Fibroblast of mammary gland (primary cell): ENCODE results near the gene GRID2.

Experiments used
- DNase-seq: peaks from one replicate; pipeline ENCODE4 v3.0.0-alpha.2; 2010; ENCODE audit warnings: low read depth
- H3K4me3 ChIP-seq: 2 replicates; pipeline ENCODE4 v1.5.1; 2011; ENCODE audit warnings: low read depth, mild to moderate bottlenecking, low read length, moderate library complexity; ENCODE audit not compliant: control insufficient read depth
- TF ChIP-seq, protein P1 (sequence below): conservative IDR thresholded peaks from 2 replicates; pipeline ENCODE4 v1.5.1; 2011; ENCODE audit warnings: low read depth, low read length, inconsistent platforms; ENCODE audit not compliant: control insufficient read depth, insufficient read depth

The GRID2 gene

DNA sequence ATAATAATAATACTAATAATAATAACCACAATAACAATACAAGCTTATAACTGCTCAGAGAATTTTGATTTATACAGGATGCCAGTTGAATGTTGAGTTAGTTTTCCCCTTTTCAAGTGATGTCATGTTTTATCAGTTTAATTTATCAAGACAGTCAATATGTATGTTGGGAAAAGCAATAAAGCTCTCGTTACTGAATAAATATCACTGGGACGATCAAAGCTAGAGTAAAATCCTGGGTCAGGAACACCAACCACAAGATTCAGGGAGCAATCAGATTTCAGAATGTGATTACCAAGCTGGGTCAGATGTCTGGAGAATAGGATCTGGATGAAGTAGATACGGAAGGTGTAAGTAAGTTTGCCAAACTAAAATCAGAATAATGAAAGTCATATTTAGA is 179.6 kb downstream of the GRID2 start:
- TF ChIP-seq, protein P1, sequence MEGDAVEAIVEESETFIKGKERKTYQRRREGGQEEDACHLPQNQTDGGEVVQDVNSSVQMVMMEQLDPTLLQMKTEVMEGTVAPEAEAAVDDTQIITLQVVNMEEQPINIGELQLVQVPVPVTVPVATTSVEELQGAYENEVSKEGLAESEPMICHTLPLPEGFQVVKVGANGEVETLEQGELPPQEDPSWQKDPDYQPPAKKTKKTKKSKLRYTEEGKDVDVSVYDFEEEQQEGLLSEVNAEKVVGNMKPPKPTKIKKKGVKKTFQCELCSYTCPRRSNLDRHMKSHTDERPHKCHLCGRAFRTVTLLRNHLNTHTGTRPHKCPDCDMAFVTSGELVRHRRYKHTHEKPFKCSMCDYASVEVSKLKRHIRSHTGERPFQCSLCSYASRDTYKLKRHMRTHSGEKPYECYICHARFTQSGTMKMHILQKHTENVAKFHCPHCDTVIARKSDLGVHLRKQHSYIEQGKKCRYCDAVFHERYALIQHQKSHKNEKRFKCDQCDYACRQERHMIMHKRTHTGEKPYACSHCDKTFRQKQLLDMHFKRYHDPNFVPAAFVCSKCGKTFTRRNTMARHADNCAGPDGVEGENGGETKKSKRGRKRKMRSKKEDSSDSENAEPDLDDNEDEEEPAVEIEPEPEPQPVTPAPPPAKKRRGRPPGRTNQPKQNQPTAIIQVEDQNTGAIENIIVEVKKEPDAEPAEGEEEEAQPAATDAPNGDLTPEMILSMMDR = no peak
- DNase-seq = no peak
- no peak overlapping the region for H3K4me3 ChIP-seq

- DNase-seq = no peak
- no peak overlapping the region for H3K4me3 ChIP-seq
- TF ChIP-seq, protein P1 = no peak
Observed at GRCh38 chr4:92488496-92488895, 184.7 kb downstream of the GRID2 start.

GRCh38 chr4:92497141-92497540 is 193.4 kb downstream of the GRID2 start:
- TF ChIP-seq, protein P1 = no peak
- no peak overlapping the region for H3K4me3 ChIP-seq
- no peak for DNase-seq

GRCh38 chr4:92501456-92501855 is 197.7 kb downstream of the GRID2 start:
- no peak overlapping the region for H3K4me3 ChIP-seq
- TF ChIP-seq, protein P1 = no peak
- DNase-seq = no peak

GRCh38 chr4:92506933-92507332 is 203.2 kb downstream of the GRID2 start:
- H3K4me3 ChIP-seq = no peak overlapping the region
- TF ChIP-seq, protein P1 = no peak
- DNase-seq = no peak

- DNase-seq = no peak
- TF ChIP-seq, protein P1 = no peak
- no peak overlapping the region for H3K4me3 ChIP-seq
Observed at GRCh38 chr4:92514627-92515026, 210.9 kb downstream of the GRID2 start.

DNA sequence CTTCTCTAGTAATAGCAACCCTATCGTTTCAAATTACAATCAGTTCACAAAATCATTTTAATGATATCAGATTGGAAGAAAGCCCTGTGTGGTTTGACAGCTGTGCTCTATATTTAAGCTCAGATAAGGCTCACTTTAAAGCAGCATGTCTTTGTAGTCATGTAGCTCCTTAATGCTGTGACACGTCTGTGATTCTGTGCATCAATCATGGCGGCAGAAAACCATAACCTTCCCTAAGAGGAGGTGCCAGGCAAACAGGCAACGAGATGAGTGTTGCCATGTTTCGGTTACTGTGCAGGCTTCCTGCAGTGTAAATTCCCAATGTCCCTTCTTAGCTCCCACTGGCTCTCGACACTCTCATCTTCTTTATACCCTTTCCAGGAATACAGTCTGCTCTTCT is 212.7 kb downstream of the GRID2 start:
- TF ChIP-seq, protein P1 = no peak

More for the DNA sequence above, 212.7 kb downstream of the GRID2 start:
- DNase-seq = no peak
- H3K4me3 ChIP-seq = no peak overlapping the region
